GM21360 (cell line): Measurements from ENCODE around the gene BCDIN3D.
"Not testable (repeated sequence)": the region's sequence is repeated elsewhere in the genome, so short reads cannot be mapped to it uniquely, and the experiment has no call there.

Experiments
- ATAC-seq: cut with Tn5 transposase; IDR thresholded peaks from one replicate; pipeline ENCODE4 v1.9.1; 2021; ENCODE audit warnings: mild to moderate bottlenecking, moderate library complexity; ENCODE audit not compliant: unreplicated experiment

BCDIN3D gene

DNA sequence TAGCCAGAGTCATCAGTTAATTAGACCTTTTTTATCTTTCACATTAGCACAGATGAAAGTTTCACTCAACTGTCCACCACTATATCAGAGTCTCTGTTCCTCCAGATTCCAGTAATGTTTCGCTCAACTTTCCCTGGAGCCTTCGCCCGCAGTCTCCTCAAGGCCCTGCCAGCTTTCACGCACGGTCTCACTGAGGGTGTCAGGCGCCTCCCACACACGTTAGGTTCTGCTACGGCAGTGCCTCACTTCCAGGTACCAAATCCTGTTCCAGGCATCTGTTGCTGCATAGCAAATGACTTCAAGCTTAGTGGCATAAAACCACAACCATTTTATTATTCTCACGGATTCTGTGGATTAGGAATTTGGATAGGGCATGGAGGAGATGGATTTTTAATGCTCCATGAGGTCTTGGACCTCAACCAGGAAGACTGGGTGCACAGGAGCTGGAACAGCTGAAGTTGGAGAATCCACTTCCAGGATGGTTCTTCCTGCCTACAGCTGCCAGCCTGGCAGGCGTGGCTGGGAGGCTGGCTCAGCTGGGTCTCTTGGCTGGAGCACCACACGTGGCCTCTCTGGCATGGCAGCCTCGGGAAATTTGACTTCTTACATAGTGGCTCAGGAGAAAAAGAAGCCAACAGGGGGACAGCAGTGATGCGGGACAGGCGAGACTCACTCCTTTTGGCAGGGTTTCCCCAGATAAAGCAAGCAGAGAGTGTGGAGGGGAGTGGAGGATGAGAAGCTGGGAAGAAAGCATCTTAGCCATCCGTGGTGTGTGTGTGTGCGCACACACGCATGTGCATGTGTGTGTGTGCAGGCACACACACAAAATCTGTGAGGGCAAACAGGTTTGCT, 21.3 kb upstream of the BCDIN3D start:
- no peak for ATAC-seq

DNA sequence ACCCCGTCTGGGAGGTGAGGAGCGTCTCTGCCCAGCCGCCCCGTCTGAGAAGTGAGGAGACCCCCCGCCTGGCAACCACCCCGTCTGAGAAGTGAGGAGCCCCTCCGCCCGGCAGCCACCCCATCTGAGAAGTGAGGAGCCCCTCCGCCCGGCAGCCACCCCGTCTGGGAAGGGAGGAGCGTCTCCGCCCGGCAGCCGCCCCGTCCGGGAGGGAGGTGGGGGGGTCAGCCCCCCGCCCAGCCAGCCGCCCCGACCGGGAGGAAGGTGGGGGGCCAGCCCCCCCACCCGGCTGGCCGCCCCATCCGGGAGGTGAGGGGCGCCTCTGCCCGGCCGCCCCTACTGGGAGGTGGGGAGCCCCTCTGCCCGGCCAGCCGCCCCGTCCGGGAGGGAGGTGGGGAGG, 18.0 kb upstream of the BCDIN3D start:
- ATAC-seq = not testable (repeated sequence)

DNA sequence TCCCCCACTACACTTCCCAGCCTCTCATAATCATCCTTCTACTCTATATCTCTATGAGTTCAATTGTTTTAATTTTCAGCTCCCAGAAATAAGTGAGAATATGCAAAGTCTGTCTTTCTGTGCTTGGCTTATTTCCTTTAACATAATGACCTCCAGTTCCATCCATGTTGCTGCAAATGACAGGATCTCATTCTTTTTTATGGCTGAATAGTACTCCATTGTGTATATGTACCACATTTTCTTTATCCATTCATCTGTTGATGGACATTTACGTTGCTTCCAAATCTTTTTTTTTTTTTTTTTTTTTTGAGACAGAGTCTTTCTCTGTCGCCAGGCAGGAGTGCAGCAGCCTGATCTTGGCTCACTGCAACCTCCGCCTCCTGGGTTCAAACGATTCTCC, 13.0 kb upstream of the BCDIN3D start:
- ATAC-seq = not testable (repeated sequence)

DNA sequence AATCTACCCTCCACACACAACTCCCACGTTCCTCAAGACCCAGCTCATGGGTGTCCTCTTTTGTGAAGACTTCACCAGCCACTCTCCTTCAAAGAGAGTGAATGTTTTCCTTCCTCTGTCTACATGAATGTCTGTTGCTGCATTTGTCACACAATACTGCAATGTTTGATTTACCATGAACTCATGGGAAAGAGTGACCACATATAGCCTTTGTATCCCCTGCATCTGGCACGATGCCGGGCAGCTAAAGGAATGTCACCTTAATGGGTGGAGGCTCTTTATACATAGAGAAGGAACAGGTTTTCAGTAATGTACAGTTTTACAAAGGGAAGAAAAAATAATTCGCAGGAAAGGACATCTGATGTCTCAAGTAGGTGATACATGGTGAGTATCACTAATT, 12.1 kb upstream of the BCDIN3D start:
- no peak for ATAC-seq

DNA sequence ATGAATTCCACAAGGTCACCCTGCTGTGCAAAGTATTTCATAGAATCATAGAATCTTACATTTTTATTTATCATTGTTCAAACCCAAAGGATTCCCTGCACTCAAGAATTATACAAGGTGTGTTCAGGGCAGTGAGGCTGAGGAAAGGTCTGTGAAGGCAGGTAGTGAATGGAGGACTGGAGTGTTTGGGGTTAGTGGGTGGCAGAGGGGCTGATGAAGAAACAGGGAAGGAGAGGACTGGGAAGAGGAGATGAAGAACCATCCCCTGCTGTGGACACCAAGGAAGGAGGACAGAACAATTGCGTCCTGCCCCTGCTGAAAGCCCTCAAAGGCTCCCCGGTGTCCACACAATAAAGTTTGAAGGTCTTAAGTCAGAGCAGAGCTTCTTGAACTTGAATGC, 10.8 kb upstream of the BCDIN3D start:
- no peak for ATAC-seq

DNA sequence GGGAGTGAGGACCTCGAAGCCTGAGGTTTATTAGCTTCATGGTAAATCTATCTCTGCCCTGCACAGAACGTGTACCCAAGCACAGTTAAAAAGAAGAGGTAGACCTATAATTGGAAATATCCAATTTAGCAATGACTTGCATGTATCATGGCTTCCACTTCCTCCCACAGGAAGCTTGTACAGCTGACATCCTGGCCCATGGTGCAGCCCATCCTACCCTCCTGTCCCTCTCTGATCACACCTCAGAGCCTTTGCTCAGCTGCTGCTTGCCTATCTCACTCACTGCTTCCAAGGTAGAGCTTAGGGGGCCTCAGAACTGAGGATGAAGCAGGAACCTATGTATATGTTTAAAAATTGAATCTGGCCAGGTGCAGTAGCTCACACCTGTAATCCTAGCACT, 4.3 kb upstream of the BCDIN3D start:
- ATAC-seq = no peak

DNA sequence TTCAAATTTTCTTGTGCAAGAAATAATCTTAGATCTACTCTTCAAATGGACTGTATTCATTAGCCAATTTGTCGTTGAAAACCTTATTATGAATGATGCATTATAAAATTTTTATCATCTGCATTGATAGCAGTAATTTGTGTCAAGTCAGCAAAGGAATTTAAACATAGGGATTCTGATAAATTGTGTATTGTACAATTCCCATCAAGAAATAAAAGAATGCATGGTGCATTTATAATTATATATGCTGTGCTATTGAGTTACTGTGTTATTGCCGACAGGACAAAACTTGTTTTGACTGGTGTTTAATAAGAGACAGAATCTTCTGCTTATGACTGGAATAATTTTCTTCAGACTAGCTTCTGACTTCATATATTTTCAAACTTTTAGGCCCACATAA, 3.1 kb upstream of the BCDIN3D start:
- ATAC-seq = no peak

DNA sequence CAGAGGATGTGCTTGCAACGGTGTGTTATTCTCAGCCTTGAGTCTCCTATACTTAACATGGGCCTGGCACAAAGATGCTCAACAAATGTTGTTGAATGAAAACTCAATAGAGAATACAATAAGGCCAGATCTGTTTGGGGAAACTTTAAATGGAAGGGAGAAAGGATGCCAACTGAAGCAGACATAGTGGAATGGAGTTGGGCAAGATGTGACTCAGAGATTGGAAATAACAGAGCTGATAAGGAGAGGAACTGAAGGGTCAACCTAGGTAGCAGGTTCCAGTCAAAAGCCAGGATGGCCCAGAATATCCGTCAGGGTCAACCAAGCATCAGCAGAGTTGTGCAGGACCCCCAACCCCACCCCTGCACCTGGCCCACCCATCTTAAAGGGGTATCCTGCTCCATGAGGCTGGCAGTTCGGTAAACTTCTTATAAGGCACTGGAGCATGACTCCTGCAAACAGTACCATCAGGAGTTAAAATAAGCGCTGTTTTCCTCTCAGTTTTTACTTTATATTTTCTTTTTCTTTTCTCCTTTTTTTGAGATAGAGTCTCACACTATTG, 1.1 kb upstream of the BCDIN3D start:
- no peak for ATAC-seq

DNA sequence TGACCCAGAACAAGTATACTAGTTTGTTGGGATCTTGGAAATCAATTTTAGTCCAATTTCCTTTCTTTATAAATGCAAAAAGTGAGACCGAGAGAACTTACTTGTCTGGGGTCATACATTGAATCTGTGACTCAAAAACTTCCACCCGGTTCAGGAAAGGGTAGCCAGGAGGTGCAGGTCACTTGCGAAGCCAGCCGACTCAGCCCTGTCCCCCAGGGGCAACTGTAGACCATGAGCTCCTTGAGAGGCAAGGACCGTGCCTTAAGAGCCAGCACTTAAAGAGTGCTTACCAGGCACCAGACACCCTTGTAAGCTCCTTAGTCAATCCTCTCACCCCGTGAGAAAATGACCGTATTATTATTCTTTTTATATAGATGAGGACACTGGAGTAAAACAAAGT, 505 bp upstream of the BCDIN3D start:
- ATAC-seq = no peak

DNA sequence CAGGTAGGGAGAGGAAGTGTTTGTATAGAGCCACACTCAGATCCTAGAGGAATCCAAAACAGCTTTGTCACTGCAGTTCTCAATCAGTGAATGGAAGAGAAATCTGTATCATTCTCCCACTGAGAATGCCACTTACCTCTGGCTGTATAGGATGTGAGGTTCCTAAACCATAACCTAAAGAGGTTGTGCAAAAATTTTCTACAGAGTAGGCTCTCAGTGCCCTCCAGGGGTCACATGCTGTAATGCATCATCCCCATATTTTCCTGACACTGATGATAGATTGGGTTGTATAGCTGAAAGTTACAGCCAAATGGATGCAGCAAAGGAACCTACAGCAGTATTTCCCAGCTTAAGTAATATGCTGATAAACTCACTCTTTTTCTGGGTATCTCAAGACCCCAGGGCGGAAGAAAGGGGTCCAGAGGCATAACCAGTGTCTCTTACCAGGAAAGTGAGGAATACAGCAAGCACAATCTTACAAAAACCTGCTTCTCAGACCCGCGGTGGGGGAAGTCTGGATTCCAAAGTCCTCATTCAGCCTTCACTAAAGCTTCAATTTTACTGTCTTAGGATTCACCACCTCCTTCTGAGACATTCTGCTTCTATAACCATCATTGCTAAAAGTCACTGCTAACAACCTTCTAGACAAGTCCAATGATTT, 3.8 kb downstream of the BCDIN3D start:
- no peak for ATAC-seq

DNA sequence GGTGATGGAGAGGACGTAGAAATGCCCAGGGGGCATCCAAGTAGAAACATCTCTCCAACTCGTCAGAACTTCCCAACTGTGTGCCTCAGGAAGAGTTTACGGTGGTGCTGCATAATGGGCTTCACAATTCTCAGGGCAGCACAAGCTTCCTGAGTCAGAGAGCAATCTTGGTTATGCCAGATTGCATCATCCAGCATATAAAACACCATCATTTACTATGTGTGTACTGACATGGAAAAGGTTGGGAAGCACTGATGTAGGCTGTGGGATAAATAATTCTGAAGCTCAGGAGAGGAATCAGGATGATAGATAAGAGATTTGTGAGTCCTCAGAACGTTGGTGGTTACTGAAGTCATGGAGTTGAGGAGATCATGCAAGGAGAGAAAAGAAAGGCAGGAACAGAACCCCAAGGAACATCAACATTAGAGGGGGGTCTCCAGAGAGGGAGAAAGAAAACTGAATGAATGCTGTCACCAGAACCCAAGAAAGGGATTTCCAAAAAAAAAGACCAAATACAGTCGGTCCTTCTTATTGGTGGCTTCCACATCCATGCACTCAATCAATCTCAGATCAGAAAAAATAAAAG, 10.0 kb downstream of the BCDIN3D start:
- ATAC-seq = no peak

DNA sequence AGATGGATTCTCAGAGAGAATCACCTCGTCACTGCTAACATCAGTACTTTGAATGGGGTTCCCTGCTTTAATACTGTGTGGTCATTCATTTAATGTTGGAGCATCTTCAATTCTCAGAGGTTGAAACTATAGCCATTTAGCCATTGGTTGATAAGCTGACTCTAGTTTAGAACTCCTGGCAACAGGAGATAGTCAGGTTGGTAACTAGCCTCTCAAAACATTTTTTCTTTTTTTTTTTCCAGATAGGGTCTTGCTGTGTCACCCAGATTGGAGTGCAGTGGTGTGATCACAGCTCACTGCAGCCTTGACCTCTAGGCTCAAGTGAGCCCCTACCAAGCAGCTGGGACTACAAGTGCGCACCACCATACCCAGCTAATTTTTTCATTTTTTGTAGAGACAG, 11.2 kb downstream of the BCDIN3D start:
- ATAC-seq = no peak

DNA sequence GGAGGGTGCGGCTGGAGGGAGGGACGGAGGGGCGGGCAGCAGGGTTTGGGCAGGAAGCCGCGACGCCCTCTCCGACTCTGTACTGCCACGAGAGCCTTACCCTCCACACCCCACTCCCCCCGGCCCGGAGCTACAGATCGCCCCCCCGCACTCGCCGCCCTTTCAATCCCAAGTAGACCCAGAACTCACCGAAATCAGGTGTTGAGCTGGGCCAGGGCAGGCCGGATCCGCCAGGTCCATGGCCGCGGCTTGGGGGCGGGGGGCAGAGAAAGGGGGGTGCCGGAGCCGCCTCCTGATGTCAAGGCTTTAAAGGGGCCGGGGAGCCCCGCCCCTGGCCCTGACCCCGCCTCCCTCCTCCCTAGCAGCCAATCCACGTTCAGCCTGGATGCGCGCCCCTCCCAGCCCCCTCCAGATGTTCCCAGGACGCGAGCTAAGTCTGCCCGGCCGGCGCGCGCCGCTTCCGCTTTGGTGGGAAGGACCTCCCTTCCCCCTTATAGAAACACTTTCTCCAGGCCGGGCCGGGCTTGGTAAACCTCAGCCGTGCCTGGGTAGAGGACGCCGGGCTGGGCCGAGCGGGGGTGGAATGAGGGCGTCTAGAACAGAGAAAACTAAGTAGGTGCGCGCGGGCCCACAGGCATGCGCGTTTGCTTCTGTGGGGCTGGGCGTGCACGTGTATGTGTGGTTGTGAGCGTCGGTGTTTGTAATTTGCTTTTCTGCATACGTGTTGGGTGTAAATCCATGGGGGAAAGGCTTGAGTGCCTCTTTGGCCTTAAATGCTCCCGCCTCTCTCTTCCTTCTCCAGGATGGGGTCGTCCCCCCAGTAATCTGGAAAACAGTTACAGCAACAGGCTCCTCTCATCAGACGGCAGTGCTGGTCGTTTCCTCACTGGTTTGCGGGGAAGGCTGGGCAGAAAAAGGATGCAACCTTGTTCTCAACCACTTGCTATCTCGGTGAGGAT, 14.5 kb downstream of the BCDIN3D start, which contains the start of gene NCKAP5L:
Gene NCKAP5L, minus strand, starts transcription at position 281 of the 959 bp plus-strand sequence. CDS start 24,369 bp downstream, outside the sequence.
- ATAC-seq = peak; percentile 82

DNA sequence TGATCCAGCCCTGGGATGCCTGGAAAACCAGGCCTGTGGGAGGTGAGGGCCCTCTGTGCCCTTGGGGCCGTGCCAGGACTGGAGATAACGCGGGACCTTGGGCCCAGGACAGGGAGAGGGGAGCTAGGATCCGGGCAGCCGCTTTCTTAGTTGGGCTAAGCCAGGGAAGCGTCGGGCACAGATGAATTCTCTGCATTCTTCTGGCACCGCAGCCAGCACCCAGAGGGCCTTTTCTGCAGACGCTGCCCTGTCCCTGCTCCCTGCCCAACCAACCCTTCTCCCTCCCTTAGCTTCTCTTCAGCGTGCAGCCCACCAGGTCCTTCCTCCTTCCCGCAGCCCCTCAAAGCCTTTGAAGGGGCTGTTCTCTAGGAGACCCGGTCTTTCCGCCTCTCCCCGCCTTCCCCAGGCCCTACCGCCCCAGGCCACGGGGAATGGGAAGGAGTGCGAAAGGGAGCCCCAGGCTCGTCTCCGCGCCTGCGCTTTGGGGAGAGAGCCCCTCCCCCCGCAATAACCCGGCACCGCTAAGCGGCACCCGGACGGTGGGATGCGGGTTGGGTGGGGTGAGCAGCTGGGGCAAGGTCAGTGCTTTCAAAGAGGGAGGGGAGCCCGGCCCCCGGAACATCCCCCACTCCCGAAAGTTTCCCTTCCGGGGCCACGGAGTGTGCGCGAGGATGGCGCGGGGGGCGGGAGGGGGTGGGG, 15.4 kb downstream of the BCDIN3D start:
- ATAC-seq = no peak

DNA sequence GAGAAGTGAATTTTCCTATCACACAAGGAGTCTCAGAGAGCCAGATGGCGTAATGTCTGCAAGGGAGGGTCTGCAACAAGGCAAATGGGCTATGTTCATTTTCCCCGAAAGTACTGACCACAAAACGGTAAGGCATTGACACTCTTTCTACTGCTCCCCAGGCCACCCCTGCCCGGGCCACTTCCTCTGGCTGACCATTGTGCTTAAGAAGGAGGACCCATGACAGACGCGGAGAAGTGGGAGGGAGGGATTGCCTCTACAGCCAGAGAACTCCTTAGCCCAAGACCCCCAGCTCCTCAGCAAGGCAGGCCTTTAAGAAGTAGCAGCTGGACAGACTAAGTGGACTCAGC, 15.9 kb downstream of the BCDIN3D start:
- ATAC-seq = no peak

DNA sequence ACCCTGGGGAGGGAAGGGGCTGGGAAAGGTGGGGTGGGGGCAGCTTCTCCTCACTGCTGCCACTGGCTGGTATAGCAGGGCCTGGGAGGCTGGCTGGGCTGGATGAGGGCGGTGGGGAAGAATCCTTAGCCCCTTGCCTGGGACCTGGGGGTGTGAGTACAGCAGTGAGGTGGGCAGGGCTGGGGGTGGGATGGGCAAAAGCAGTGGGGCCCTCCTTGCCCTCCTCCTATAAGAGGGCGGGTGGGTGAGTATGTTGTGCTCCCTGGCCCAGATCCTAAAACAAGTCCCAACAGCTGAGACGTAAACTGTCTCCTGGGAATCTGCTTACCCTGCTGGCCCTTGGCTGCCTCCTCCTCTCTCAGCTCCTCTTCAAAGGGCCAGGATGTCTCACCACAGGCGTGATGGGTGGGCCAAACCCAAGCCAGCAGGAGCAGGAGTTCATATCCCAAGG, 16.9 kb downstream of the BCDIN3D start:
- ATAC-seq = no peak

DNA sequence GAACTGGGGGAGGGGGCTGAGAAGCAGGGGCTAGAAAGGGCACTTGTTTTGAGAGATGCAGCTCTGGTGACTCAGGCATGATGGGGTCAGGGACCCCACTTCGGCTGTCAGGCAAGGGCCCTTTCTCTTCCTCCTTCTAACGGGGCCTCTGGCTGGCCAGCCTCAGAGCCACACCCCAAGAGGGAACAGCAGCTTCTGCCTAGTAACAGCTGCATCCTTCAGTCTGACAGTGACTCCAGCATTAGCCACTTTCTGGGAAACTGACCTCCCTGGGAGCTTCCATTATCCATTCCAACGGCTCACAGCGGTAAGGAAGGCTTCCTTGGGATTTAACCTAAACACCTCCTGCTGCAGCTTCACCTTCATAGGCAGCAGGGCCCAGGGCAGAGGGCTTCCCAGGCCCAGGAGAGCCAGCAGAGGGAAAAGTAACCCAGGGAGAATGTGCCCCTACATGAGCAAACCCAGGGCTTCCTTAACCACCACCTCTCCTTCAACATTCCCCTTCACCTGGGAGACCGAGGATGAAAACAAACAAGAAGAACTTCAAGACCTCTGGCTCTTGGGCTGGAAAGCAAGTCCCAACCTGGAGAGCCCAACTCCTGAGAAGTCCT, 17.4 kb downstream of the BCDIN3D start:
- no peak for ATAC-seq

DNA sequence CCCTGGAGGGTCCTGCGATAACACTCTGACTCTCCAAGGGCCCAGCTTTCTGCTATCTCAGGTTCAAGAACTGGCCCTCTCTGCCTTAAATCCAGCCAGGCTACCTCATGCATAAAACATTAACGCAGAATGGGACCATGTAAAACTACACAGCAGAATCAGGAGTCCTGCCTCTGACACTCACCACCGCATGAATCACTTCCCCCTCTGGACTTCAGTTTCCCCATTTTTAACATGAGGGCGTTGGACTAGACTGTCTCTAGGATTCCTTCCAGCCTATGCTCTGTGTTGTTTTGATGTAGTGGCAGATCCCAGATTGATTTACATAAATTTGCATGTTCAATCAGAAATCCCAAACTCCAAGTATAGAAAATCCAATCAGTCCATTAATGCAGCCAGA, 18.0 kb downstream of the BCDIN3D start:
- ATAC-seq = no peak

DNA sequence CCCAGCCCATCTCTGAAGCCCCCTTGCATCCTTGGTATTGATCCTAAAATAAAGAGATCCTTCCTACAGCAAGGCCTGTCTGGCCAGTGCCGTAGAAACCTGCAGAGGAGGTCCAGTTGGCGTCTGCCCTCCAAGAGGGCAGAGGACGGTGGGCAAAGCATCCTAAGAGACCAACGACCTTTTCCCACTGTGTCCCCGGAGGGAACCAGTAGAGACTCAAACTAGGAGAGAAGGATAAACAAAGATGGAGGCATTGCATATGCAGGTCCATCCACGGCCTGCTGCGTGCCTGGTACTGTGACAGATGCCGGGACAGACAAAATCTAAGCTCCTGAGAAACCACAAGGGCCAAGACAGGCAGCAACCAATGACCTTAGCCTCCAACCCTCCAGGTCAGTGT, 18.5 kb downstream of the BCDIN3D start:
- ATAC-seq = no peak

DNA sequence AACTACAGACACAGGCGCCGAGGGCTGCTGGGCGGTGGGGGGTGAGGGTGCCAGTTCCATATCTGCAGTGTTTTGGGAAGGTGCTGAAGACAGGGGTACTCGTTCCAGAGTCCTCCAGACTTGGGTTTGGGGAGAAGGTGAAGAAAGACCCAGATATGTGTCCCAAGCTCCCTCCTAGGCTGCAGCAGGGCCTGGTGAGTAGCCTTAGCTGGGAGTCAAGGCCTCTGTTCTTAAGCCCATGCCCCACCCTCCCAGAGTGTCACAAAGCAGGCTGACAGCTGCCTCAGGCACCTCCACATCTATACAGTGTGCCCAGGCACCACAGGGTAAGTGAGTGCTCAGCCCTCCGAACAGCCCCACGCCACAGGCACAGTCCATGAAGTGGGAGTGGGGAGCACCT, 19.0 kb downstream of the BCDIN3D start:
- no peak for ATAC-seq
